B cell (primary cell): Measurements from ENCODE around the gene PGLYRP2. TPM values are rescaled to one million over a fixed set of nuclear protein-coding genes. Genes with fewer than 3 reads are reported as not detected.

Experiments
- ATAC-seq: fragments of 200-7000 bp; cut with Tn5 transposase; one replicate; pipeline ENCODE4 v1.10.0; 2021; ENCODE audit warnings: low read depth, mild to moderate bottlenecking, moderate number of reproducible peaks, moderate library complexity
- CTCF ChIA-PET: fragments of 350-600 bp; sonication (Branson Sonifier 250); formaldehyde crosslinking; loops from one replicate; lab custom pipeline; 2021; ENCODE audit warnings: antibody characterized with exemption, inconsistent platforms; lab: Charles Lee
- POLR2A ChIA-PET: fragments of 350-600 bp; sonication (Branson Sonifier 250); formaldehyde crosslinking; loops from one replicate; lab custom pipeline; 2021; ENCODE audit warnings: antibody characterized with exemption; lab: Charles Lee
- DNase-seq: peaks from one replicate; pipeline ENCODE4 v3.0.0; 2013
- H2AFZ ChIP-seq: 2 replicates; pipeline ENCODE4 v1.6.1; 2012; ENCODE audit warnings: mild to moderate bottlenecking, low read depth, low read length; ENCODE audit not compliant: insufficient read depth, poor library complexity, severe bottlenecking
- H3K27ac ChIP-seq, 2 donors: 1 replicate in 1 of 2; 2 replicates in 1 of 2; pipeline ENCODE4 v1.5.1; 2012 to 2013; ENCODE audit warnings: low read length in 2 of 2, mild to moderate bottlenecking in 2 of 2, moderate library complexity in 1 of 2
- H3K27me3 ChIP-seq, 4 experiments: fragments of 200-600 bp in 1 of 4; sonication (generic) in 1 of 4; replicated peaks in 1 of 4; 1 replicate in 2 of 4; 2 replicates in 2 of 4; pipeline versions ENCODE4 v1.6.1 to v1.7.0; 2013 to 2016; ENCODE audit warnings: low read length in 3 of 4, mild to moderate bottlenecking in 2 of 4, mixed read lengths in 1 of 4, moderate library complexity in 1 of 4; ENCODE audit not compliant: insufficient read depth in 4 of 4, control insufficient read depth in 3 of 4; ENCODE audit errors: control extremely low read depth in 1 of 4
- H3K36me3 ChIP-seq, 2 experiments: replicated peaks in 1 of 2; 1 replicate in 1 of 2; 2 replicates in 1 of 2; pipeline versions ENCODE4 v1.6.1 to v1.7.1; 2013; ENCODE audit warnings: low read length in 1 of 2; ENCODE audit not compliant: insufficient read depth in 2 of 2, control insufficient read depth in 1 of 2; ENCODE audit errors: control extremely low read depth in 1 of 2, extremely low read depth in 1 of 2
- H3K4me1 ChIP-seq, 2 donors: fragments of 200-600 bp in 1 of 2; sonication (generic) in 1 of 2; 1 replicate in 1 of 2; 2 replicates in 1 of 2; pipeline versions ENCODE4 v1.5.1 to v1.6.1; 2013 to 2017; ENCODE audit warnings: low read length in 2 of 2; ENCODE audit not compliant: control insufficient read depth in 2 of 2, insufficient read depth in 2 of 2
- H3K4me2 ChIP-seq: replicated peaks from 2 replicates; pipeline ENCODE3; 2012; ENCODE audit warnings: mild to moderate bottlenecking, low read depth, low read length; ENCODE audit not compliant: poor library complexity, severe bottlenecking
- H3K4me3 ChIP-seq, 5 experiments: fragments of 200-600 bp in 1 of 5; sonication (generic) in 1 of 5; 1 replicate in 3 of 5; 2 replicates in 2 of 5; pipeline versions ENCODE4 v1.5.1 to v1.7.0; 2011 to 2016; ENCODE audit warnings: low read length in 4 of 5, mild to moderate bottlenecking in 4 of 5, low read depth in 2 of 5, control low read depth in 1 of 5, moderate library complexity in 1 of 5; ENCODE audit not compliant: insufficient read depth in 1 of 5; ENCODE audit errors: control extremely low read depth in 1 of 5, extremely low read depth in 1 of 5
- H3K79me2 ChIP-seq: fragments of 200-600 bp; sonication (generic); one replicate; pipeline ENCODE4 v1.6.0; 2016; ENCODE audit warnings: low read length; ENCODE audit not compliant: control insufficient read depth, insufficient read depth
- H3K9ac ChIP-seq: fragments of 200-600 bp; sonication (generic); 2 replicates; pipeline ENCODE4 v1.6.1; 2017; ENCODE audit warnings: mild to moderate bottlenecking, low read length, moderate library complexity
- H3K9me3 ChIP-seq, 3 donors: one replicate each; pipeline versions ENCODE4 v1.6.1 to v1.7.1; 2013; ENCODE audit warnings: low read length in 2 of 3; ENCODE audit not compliant: control insufficient read depth in 2 of 3, insufficient read depth in 1 of 3; ENCODE audit errors: control extremely low read depth in 1 of 3
- H4K20me1 ChIP-seq: 2 replicates; pipeline ENCODE4 v1.6.0; 2012; ENCODE audit warnings: mild to moderate bottlenecking, low read length; ENCODE audit not compliant: insufficient read depth, control insufficient read depth, poor library complexity, severe bottlenecking
- H3K27ac Mint-ChIP-seq: one replicate; pipeline ENCODE4 v1.8.0; 2021; ENCODE audit warnings: mixed read lengths
- H3K27me3 Mint-ChIP-seq: one replicate; pipeline ENCODE4 v1.8.0; 2021; ENCODE audit warnings: mixed read lengths
- H3K4me1 Mint-ChIP-seq: one replicate; pipeline ENCODE4 v1.8.0; 2021; ENCODE audit warnings: mixed read lengths
- H3K4me3 Mint-ChIP-seq: one replicate; pipeline ENCODE4 v1.8.0; 2021; ENCODE audit warnings: mixed read lengths
- H3K9me3 Mint-ChIP-seq: one replicate; pipeline ENCODE4 v1.8.0; 2022; ENCODE audit warnings: mixed read lengths; ENCODE audit not compliant: insufficient read depth
- EZH2 ChIP-seq: IDR thresholded peaks from 2 replicates; pipeline ENCODE4 v1.6.1; 2012; ENCODE audit warnings: borderline replicate concordance, low read depth, mild to moderate bottlenecking, moderate library complexity, low read length; ENCODE audit not compliant: insufficient read depth, poor library complexity, severe bottlenecking
- WGBS: methylation state at CpG from one replicate; pipeline ENCODE4 v1.1.5; 2013; ENCODE audit warnings: missing lambda C conversion rate; ENCODE audit not compliant: insufficient coverage; 5-methylcytosine and 5-hydroxymethylcytosine counted together
- intact Hi-C: fragments of 100-400 bp; cut with micrococcal nuclease; formaldehyde crosslinking; loops from one replicate; pipeline ENCODE4 v1.10.0; 2022
- polyA minus RNA-seq: library from RNA; depleted of rRNA, polyadenylated mRNA; stranded (reverse); fragments of >200 nt; gene quantifications from 2 replicates; pipeline ENCODE4 v1.2.3, GENCODE V29; 2012
- polyA plus RNA-seq: library from polyadenylated mRNA; depleted of rRNA; stranded (reverse); fragments of >200 nt; gene quantifications from 2 replicates; pipeline ENCODE4 v1.2.3, GENCODE V29; 2012
- total RNA-seq, 2 donors: library from RNA; stranded (reverse); fragments of 120-200 nt in 1 of 2; gene quantifications; 1 replicate in 1 of 2; 2 replicates in 1 of 2; pipeline versions ENCODE4 v1.2.3 to v1.2.4, GENCODE V29; 2013 to 2022
- TF ChIP-seq, protein P1 (sequence below): fragments of 200-600 bp; IDR thresholded peaks from one replicate; pipeline ENCODE4 v1.8.0; 2022; ENCODE audit warnings: antibody characterized with exemption, mild to moderate bottlenecking

Gene PGLYRP2, protein sequence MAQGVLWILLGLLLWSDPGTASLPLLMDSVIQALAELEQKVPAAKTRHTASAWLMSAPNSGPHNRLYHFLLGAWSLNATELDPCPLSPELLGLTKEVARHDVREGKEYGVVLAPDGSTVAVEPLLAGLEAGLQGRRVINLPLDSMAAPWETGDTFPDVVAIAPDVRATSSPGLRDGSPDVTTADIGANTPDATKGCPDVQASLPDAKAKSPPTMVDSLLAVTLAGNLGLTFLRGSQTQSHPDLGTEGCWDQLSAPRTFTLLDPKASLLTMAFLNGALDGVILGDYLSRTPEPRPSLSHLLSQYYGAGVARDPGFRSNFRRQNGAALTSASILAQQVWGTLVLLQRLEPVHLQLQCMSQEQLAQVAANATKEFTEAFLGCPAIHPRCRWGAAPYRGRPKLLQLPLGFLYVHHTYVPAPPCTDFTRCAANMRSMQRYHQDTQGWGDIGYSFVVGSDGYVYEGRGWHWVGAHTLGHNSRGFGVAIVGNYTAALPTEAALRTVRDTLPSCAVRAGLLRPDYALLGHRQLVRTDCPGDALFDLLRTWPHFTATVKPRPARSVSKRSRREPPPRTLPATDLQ
- total RNA-seq, result not detected in 2 replicates
- total RNA-seq (2013), result not detected
- not detected in 2 replicates for polyA plus RNA-seq
- polyA minus RNA-seq, result 0.07 TPM in 1 of 2 replicates, not detected in the other

DNA sequence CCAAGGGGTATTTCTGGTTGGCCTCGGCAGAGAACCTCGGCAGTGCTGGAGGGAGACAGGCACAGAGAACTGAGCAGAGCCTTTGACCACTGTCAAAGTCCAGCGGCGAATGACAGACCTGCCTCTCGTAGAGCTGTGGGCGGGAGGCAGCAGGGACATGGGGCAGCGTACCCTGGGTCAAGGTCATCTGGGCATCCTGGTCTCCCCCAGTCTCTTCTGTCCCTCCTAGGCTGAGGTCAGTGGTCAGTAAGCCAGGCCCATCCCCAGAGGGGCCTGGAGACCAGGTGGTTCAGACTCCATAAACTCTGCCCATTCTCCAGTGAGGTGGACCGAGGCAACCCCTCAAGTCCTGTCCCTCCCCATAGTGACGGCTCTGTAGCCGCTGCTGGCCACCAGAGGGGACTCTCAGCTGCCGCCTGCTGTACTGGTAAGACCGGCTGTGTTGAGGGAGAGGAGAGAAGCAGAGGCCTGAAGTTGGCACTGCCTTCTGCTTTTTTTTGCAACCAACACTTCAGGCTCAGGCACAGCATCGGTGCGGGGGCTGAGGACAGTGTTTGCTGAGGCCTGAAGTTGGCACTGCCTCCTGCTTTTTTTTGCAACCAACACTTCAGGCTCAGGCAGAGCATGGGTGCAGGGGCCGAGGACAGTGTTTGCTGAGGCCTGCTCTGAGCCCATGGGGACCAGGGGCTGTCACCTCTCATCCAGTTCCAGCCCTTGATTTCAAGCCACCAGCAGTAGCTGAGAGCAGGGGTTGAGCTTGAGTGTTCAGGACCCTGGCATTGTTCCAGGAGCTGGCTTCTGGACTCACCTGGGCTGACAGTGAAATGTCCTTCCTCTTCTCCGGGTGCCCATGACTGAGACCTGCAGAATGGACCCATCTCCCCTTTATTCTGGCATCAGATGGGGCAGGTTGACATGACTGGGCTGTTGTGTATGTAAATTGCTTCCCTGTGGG, at the start of gene PGLYRP2:
PGLYRP2 (minus strand) TSS at position 111 of the 955 bp plus-strand sequence. CDS start 130 bp downstream, outside the sequence.
- Mint-ChIP-seq H3K27me3 (no peaks in the 10 kb centered on the region), H3K4me1 (no peaks in the 10 kb centered on the region), H3K9me3 (no peaks in the 10 kb centered on the region), H3K27ac (no peak within 1 kb of the TSS), H3K4me3 (no peak within 1 kb of the TSS)
- intact Hi-C loops, result no loop called here
- Histone ChIP-seq H3K9me3 (peaks cover 0 to 10% (median 0%) of the 10 kb centered on the region in 3 donors), H3K4me3 (no peak within 1 kb of the TSS), H3K27me3 (no peaks in the 10 kb centered on the region), H3K27ac (no peak within 1 kb of the TSS), H3K9ac (no peak within 1 kb of the TSS), H3K4me2 (no peak within 1 kb of the TSS), H3K4me1 (no peaks in the 10 kb centered on the region), H3K36me3 (no peaks in the 10 kb centered on the region), H3K79me2 (no peaks in the 10 kb centered on the region), H2AFZ (no peak within 1 kb of the TSS), H4K20me1 (no peaks in the 10 kb centered on the region)
- WGBS, result 74% methylated on average over 11 of the region's 16 CpGs
- no peak for DNase-seq
- ChIA-PET CTCF (no interaction called here), POLR2A (no interaction called here)
- no peak for ATAC-seq
- TF ChIP-seq, protein P1, sequence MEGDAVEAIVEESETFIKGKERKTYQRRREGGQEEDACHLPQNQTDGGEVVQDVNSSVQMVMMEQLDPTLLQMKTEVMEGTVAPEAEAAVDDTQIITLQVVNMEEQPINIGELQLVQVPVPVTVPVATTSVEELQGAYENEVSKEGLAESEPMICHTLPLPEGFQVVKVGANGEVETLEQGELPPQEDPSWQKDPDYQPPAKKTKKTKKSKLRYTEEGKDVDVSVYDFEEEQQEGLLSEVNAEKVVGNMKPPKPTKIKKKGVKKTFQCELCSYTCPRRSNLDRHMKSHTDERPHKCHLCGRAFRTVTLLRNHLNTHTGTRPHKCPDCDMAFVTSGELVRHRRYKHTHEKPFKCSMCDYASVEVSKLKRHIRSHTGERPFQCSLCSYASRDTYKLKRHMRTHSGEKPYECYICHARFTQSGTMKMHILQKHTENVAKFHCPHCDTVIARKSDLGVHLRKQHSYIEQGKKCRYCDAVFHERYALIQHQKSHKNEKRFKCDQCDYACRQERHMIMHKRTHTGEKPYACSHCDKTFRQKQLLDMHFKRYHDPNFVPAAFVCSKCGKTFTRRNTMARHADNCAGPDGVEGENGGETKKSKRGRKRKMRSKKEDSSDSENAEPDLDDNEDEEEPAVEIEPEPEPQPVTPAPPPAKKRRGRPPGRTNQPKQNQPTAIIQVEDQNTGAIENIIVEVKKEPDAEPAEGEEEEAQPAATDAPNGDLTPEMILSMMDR, result no peak
- TF ChIP-seq EZH2, result no peak
